ENCODE data around the gene ZNF17. TPM values are rescaled to one million over a fixed set of nuclear protein-coding genes. Genes with fewer than 3 reads are reported as not detected.

Gene ZNF17
- total RNA-seq, 4 donors from 2014 or later: 17.8 to 33.1 (median 20.8) TPM

GRCh38 chr19:57421037-57421436, 10.1 kb downstream of the ZNF17 start:
- 92 to 95% methylated on average over 3 of the region's 3 CpGs for WGBS, 2 donors
- Histone ChIP-seq H3K4me1 (no peaks in the 10 kb centered on the region), H3K27ac (no peak overlapping the region), H3K9me3 (no peaks in the 10 kb centered on the region), H3K36me3 (peaks cover 28 to 33% of the 10 kb centered on the region in 2 donors), H3K4me3 (replicated peaks in 1 of 3) (no peak overlapping the region), H3K27me3 (no peaks in the 10 kb centered on the region)
- no peak for DNase-seq
- intact Hi-C loops (cut with DNase I): no loop called here
- no peak for TF ChIP-seq POLR2A (IDR thresholded peaks at IDR 0.05)
- TF ChIP-seq, protein P1, sequence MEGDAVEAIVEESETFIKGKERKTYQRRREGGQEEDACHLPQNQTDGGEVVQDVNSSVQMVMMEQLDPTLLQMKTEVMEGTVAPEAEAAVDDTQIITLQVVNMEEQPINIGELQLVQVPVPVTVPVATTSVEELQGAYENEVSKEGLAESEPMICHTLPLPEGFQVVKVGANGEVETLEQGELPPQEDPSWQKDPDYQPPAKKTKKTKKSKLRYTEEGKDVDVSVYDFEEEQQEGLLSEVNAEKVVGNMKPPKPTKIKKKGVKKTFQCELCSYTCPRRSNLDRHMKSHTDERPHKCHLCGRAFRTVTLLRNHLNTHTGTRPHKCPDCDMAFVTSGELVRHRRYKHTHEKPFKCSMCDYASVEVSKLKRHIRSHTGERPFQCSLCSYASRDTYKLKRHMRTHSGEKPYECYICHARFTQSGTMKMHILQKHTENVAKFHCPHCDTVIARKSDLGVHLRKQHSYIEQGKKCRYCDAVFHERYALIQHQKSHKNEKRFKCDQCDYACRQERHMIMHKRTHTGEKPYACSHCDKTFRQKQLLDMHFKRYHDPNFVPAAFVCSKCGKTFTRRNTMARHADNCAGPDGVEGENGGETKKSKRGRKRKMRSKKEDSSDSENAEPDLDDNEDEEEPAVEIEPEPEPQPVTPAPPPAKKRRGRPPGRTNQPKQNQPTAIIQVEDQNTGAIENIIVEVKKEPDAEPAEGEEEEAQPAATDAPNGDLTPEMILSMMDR (IDR thresholded peaks at IDR 0.05): no peak

DNA sequence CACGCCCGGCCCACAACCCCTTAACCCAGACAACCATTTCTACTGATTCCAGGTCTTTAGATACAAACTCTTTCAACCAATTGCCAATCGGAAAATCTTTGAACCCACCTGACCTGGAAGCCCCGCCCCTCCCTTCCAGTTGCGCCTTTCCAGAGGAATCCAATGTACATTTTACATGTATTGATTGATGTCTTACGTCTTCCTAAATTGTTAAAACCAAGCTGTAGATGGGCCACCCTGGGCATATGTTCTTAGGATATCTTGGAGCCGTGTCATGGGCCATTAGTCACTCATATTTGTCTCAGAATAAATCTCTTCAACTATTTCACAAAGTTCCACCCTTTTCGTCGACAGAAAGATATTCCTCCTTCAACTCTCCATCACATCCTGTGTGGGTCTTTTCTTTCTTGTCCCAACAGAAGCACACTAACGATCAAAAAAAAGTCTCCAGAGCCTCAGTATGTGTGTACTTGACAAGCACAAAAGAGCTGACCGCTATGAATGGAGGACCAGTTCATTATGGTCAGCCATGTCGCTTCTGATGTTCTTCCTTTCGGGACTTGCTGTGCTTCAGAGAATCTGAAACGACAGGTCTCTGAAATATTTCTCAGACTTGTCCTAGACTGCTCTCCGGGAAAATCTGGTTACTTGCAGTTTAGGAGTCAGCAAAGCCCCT, 23.6 kb downstream of the ZNF17 start:
- H3K4me3 ChIP-seq (replicated peaks in 1 of 3): peak overlapping the region in 2 of 3 donors; percentile 60 to 89
- H3K9me3 ChIP-seq: no peaks in the 10 kb centered on the region
- peaks cover 14 to 18% of the 10 kb centered on the region in 2 donors for H3K4me1 ChIP-seq
- intact Hi-C loops (cut with DNase I): no loop called here
- peaks cover 0 to 4% of the 10 kb centered on the region in 2 donors for H3K36me3 ChIP-seq
- DNase-seq: no peak
- TF ChIP-seq POLR2A (IDR thresholded peaks at IDR 0.05): no peak
- TF ChIP-seq, protein P1 (IDR thresholded peaks at IDR 0.05): no peak
- no peaks in the 10 kb centered on the region for H3K27me3 ChIP-seq
- 31% methylated on average over 15 of the region's 15 CpGs for WGBS, 2 donors
- H3K27ac ChIP-seq: no peak overlapping the region

- Histone ChIP-seq H3K4me3 (replicated peaks in 1 of 3) (peak within 1 kb of the TSS; percentile 42 to 89 (median 80)), H3K27ac (peak within 1 kb of the TSS in 2 of 3 donors; percentile 21 to 33), H3K27me3 (no peaks in the 10 kb centered on the region), H3K9me3 (no peaks in the 10 kb centered on the region), H3K36me3 (peaks cover 0 to 4% of the 10 kb centered on the region in 2 donors), H3K4me1 (peaks cover 14 to 18% of the 10 kb centered on the region in 2 donors)
- 0 to 1% methylated on average over 24 to 48 of the region's 61 CpGs for WGBS, 2 donors
- DNase-seq: peak; percentile 99 to 100
- intact Hi-C loops (cut with DNase I): no loop called here
- TF ChIP-seq, protein P1 (IDR thresholded peaks at IDR 0.05): no peak
- peak in 1 of 2 donors; percentile 45 for TF ChIP-seq POLR2A (IDR thresholded peaks at IDR 0.05)
Measured at GRCh38 chr19:57435062-57435978, 24.4 kb downstream of the ZNF17 start, which contains the start of gene ZNF749. Gene ZNF749, plus strand, starts transcription at chr19:57435325. Its CDS starts 254 bp downstream, at chr19:57435579.

DNA sequence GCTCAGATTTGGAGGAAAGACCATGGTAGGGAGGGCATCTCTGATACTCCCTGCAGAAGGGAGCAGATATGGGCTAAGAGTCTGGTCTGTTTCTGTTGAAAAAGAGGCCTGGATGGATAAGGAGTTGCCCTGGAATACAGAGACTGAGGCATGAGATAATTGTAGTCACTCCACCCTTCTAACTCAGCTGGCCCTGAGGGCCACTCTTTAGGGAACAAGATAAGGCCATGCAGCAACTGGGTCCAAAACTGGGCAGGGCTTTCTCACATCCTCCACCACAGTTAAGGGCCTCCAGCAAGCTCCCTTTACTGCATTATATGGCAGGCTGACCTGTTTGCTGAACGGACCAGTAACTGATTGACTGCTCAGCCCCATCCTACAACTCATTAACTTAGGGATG, 25.5 kb downstream of the ZNF17 start:
- 75 to 89% methylated on average over 1 of the region's 1 CpG for WGBS, 2 donors
- intact Hi-C loops (cut with DNase I): no loop called here
- TF ChIP-seq POLR2A (IDR thresholded peaks at IDR 0.05): no peak
- no peak for DNase-seq
- Histone ChIP-seq H3K27me3 (no peaks in the 10 kb centered on the region), H3K4me1 (peaks cover 14 to 18% of the 10 kb centered on the region in 2 donors), H3K27ac (no peak overlapping the region), H3K9me3 (no peaks in the 10 kb centered on the region), H3K36me3 (peaks cover 0 to 4% of the 10 kb centered on the region in 2 donors), H3K4me3 (replicated peaks in 1 of 3) (peak overlapping the region in 1 of 3 donors; percentile 89)

GRCh38 chr19:57437931-57438330, 27.0 kb downstream of the ZNF17 start:
- Histone ChIP-seq H3K4me3 (replicated peaks in 1 of 3) (no peak overlapping the region), H3K27me3 (no peaks in the 10 kb centered on the region), H3K4me1 (peaks cover 16 to 18% of the 10 kb centered on the region in 2 donors), H3K9me3 (no peaks in the 10 kb centered on the region), H3K36me3 (peaks cover 0 to 4% of the 10 kb centered on the region in 2 donors), H3K27ac (no peak overlapping the region)
- no peak for DNase-seq
- WGBS, 2 donors: 66 to 93% methylated on average over 4 of the region's 4 CpGs
- TF ChIP-seq, protein P1 (IDR thresholded peaks at IDR 0.05): no peak
- no peak for TF ChIP-seq POLR2A (IDR thresholded peaks at IDR 0.05)
- intact Hi-C loops (cut with DNase I): no loop called here

Measured in thyroid gland (tissue), 4 donors.